Parietal lobe (tissue), 2 donors: Measurements from ENCODE around the gene LPIN1. TPM values are rescaled to one million over a fixed set of nuclear protein-coding genes. Genes with fewer than 3 reads are reported as not detected.

Experiments
- small RNA-seq: library from RNA; depleted of rRNA; stranded (forward); fragments of <200 nt; gene quantifications from one replicate; pipeline ENCODE3, GENCODE V24; 2014; ENCODE audit warnings: low replicate concordance
- total RNA-seq: library from RNA; depleted of rRNA; stranded (reverse); fragments of >200 nt; gene quantifications from one replicate; pipeline ENCODE4 v1.2.3, GENCODE V29; 2014

The LPIN1 gene
- 50.1 TPM for total RNA-seq

GRCh38 chr2:11746376-11746806 lies at the start of gene LPIN1:
LPIN1 (plus strand) TSS chr2:11746632; CDS start chr2:11765542, 18,910 bp downstream.

Small RNA genes within 50 kb of the gene (small RNA-seq; reads per million reads assigned to genes)
- gene MIR4262 (not detected), gene MIR548S (0.24 reads per million)

Other genes starting within 250 kb of the LPIN1 start
- 3.8 TPM for gene GREB1, start 212.6 kb upstream of the LPIN1 start, total RNA-seq
- not detected for gene NTSR2, start 76.4 kb upstream of the LPIN1 start, total RNA-seq